Head of caudate nucleus (tissue), 42 donors: ENCODE measurements around the gene HOPX.
"Not testable (repeated sequence)": the region's sequence is repeated elsewhere in the genome, so short reads cannot be mapped to it uniquely, and the experiment has no call there.

ENCODE experiments used
- DNase-seq, 42 donors: peaks; one replicate each; pipeline versions ENCODE4 v3.0.0 to v3.0.0-alpha.2; 2020 to 2021; ENCODE audit warnings: mixed read lengths in 7 of 42
- intact Hi-C: fragments of 100-400 bp; cut with DNase I; formaldehyde crosslinking; loops from one replicate; pipeline ENCODE4 v1.15.0; 2022

HOPX gene

GRCh38 chr4:56690393-56690792 lies 9.3 kb upstream of the HOPX start:
- DNase-seq = no peak
- intact Hi-C loops = no loop called here

GRCh38 chr4:56689201-56689969 lies 8.3 kb upstream of the HOPX start:
- DNase-seq = peak in 3 of 42 donors; percentile 17 to 43 (median 32)
- intact Hi-C loops = no loop called here

GRCh38 chr4:56688094-56688647 lies 7.1 kb upstream of the HOPX start:
- no peak for DNase-seq
- intact Hi-C loops = no loop called here

- no peak for DNase-seq
- intact Hi-C loops = no loop called here
Observed at GRCh38 chr4:56686537-56687231, 5.6 kb upstream of the HOPX start.

GRCh38 chr4:56684320-56685050 lies 3.4 kb upstream of the HOPX start:
- intact Hi-C loops = no loop called here
- no peak for DNase-seq

- intact Hi-C loops = no loop called here
- DNase-seq = no peak
Observed at GRCh38 chr4:56683455-56683854, 2.4 kb upstream of the HOPX start.

- intact Hi-C loops = no loop called here
Observed at GRCh38 chr4:56681853-56682525, 893 bp upstream of the HOPX start.

GRCh38 chr4:56680266-56680665 lies 830 bp downstream of the HOPX start:
- intact Hi-C loops = no loop called here

More at GRCh38 chr4:56681853-56682525, 893 bp upstream of the HOPX start:
- no peak for DNase-seq

GRCh38 chr4:56677711-56678110 lies 3.4 kb downstream of the HOPX start:
- peak in 1 of 42 donors; percentile 56 for DNase-seq
- intact Hi-C loops = no loop called here

More at GRCh38 chr4:56680266-56680665, 830 bp downstream of the HOPX start:
- DNase-seq = no peak

- no peak for DNase-seq
- intact Hi-C loops = no loop called here
Observed at GRCh38 chr4:56674984-56675383, 6.1 kb downstream of the HOPX start.

GRCh38 chr4:56671860-56672259 lies 9.2 kb downstream of the HOPX start:
- intact Hi-C loops = no loop called here
- DNase-seq = no peak

- DNase-seq = no peak
- intact Hi-C loops = no loop called here
Observed at GRCh38 chr4:56671373-56671772, 9.7 kb downstream of the HOPX start.

GRCh38 chr4:56668267-56668666 lies 12.8 kb downstream of the HOPX start:
- intact Hi-C loops = no loop called here
- DNase-seq = no peak

- intact Hi-C loops = not testable (repeated sequence)
Observed at GRCh38 chr4:56667396-56667795, 13.7 kb downstream of the HOPX start.

GRCh38 chr4:56666279-56666678 lies 14.8 kb downstream of the HOPX start:
- intact Hi-C loops = no loop called here
- DNase-seq = no peak

More at GRCh38 chr4:56667396-56667795, 13.7 kb downstream of the HOPX start:
- DNase-seq = not testable (repeated sequence)

GRCh38 chr4:56665781-56666180 lies 15.3 kb downstream of the HOPX start:
- no peak for DNase-seq
- intact Hi-C loops = no loop called here

GRCh38 chr4:56662782-56663468 lies 18.2 kb downstream of the HOPX start:
- intact Hi-C loops = no loop called here
- no peak for DNase-seq

GRCh38 chr4:56659946-56660345 lies 21.1 kb downstream of the HOPX start:
- intact Hi-C loops = no loop called here
- no peak for DNase-seq

- intact Hi-C loops = no loop called here
- no peak for DNase-seq
Observed at GRCh38 chr4:56658528-56658927, 22.6 kb downstream of the HOPX start.
